Germinal center (tissue), 1 donor: ENCODE results near the gene PPP2R2B.

Experiments
- DNase-seq: peaks from one replicate; pipeline ENCODE4 v3.0.0; 2012; ENCODE audit warnings: mixed read lengths, low spot score

PPP2R2B gene

DNA sequence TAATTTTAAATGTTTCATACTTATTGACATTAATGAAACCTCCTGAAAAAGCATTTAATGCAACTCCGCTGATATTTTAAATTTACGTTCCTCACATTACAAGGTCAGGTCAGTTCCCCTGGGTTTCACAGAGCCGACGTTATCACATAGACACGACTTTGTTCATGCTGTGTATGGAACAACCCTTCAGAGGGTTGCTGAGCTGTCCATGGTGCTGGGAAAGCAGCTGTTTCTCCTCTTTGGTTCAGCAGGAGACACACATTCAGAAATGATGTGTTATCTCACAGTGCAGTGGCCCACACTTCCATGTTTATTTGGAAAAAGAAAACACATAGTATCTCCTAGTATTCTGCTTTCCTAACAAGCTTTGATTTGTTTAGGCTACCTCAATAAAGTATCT, 53.5 kb downstream of the PPP2R2B start:
- DNase-seq, result no peak

- DNase-seq, result no peak
These were observed 56.8 kb downstream of the PPP2R2B start for GRCh38 chr5:146821732-146822131.

GRCh38 chr5:146820987-146821386, 57.6 kb downstream of the PPP2R2B start:
- DNase-seq, result no peak

DNA sequence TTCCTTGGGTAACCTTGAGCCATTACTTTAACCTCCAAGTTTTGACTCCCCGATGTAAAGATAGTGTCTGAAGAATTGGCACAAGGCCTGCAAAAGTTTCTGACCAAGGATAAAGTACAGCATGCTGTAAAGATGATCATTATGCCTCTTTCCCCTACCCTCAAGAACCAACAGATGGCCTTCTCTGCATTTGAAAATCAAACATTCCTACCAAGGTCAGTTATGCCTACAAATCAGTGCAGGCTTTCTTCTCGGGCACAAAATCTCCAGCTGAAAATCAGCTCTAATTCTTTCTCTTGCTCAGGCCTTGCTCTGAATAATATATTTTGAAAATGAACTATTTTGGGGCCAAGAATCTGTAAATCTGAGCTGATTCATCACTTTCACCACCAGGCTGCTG, 59.7 kb downstream of the PPP2R2B start:
- no peak for DNase-seq

GRCh38 chr5:146817973-146818372, 60.6 kb downstream of the PPP2R2B start:
- DNase-seq, result no peak

DNA sequence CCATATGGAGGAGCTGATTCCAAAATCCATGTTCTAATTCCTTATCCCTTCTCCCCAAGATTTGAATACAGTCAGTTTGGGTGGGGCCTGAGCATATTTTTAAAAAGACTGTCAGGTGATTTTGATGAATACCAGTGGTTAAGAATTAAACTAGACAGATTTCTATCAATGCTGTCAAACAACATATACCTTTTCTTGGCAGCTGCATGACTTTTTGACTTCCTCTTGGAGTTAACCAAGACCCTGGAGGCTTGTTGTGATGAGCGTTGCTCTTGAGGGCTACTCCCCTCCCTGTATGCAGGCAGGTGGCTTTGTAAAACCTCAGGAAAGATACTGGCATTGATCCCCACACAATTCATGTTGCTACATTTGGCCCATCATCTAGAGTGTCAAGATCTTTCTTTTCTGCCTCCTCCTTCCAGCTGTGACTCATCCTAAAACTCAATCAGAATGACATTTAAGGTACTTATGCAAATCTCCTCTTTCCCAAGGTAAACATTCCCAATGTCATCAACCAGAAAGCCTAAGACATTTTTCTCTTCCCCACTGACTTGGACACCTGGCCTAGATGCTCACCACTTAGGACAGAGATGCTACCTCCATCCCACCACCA, 61.7 kb downstream of the PPP2R2B start:
- DNase-seq, result no peak

GRCh38 chr5:146815411-146815810, 63.1 kb downstream of the PPP2R2B start:
- DNase-seq, result no peak

- no peak for DNase-seq
These were observed 65.0 kb downstream of the PPP2R2B start for GRCh38 chr5:146813346-146814157.

DNA sequence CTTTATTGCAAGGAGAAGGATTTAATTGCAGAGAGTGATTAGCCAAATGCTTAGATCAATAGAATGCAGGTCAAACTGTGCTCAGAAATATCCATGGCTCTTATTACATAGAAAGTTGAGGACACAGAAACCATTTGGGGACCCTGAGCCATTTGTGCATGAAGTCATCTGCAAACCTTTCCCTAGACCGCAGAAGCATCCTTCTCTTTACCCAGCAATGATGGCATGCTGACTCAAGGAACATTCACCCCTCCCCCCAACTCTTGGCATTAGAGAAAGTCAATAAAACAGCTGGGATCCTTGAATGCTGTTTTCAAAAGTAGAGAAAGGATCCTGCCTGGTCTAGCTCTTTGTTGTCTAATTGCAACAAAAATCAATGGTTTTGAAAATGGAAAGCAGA, 73.5 kb downstream of the PPP2R2B start:
- no peak for DNase-seq

DNA sequence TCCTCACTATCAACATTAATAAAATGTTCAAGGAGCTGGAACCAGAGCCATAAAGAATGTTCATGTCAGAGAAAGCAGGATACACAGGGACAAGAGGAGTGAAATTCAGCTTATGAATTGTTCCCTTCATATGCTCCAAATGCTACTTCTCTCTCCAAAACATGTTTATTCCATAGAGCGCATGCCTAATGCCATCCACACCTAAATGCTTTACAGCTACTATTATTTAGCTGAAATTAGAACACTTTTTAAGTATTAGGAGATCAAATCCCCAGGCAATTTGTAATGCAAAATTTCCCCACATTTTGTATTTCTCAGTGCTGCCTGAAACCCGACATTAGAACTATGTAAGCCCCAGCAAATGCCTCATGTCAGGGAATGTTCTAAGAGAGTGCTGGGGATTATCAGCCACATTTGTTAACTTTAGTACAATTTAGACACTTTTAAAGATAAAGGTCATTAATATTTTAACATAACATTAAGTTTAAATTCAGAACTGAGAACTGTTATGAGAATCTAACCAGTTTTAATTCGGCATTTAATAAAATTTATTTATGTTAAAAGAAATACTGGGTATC, 75.5 kb downstream of the PPP2R2B start:
- no peak for DNase-seq

DNA sequence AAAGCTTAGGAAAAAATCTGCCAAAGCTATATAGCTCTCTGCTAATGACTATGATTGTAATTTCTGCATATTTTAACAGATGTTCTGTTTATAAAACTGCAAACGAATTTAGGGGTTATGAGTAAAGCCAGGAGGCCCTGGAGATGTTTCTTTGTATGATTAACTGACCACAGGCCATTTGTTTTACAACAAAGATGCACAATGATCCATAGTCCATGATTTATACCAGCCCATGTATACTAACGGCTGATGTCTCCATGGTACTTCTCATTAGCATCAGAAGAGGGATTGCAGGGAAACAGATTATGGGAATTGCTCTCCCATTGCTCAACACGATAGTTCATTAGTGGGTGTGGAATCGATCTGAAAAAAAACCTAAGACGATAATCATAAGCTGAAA, 78.9 kb downstream of the PPP2R2B start:
- DNase-seq, result no peak

DNA sequence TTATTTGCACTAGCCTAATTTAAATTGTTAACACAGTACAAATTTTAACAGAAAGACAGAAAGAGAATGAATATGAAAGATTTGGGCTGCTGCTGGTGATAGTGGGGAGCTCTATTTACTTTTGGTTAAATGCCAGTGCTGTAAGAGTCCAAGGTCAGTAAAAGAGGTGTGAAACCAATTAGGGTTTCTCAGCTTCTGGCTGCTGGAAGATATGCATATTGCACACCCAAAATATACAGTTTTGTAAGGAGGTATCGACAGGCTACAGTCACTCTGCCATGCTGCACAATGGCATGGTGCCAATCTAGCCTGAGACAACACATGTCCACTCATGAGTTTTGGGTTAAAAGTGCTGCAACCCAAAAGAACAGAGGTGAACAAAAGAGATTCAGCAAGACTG, 79.3 kb downstream of the PPP2R2B start:
- no peak for DNase-seq

GRCh38 chr5:146797658-146798057, 80.9 kb downstream of the PPP2R2B start:
- DNase-seq, result no peak

DNA sequence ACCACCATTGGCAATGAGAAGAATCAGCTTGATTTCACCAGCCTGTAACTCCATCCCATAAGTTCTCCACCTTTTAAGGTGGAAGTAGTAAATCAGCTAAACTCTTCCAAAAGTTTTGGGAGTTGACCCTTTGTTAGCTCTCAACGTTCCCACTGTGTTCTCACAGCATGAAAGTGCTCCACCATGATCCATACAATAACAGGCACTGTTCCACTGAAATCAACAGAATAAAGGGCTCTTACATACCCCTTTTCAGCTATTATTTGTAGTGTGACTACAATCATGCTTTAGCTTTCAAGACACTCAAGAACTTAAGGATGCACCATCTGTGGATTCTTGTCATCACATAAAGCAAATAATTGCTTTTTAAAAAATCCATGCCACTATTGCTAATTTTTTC, 81.6 kb downstream of the PPP2R2B start:
- no peak for DNase-seq

DNA sequence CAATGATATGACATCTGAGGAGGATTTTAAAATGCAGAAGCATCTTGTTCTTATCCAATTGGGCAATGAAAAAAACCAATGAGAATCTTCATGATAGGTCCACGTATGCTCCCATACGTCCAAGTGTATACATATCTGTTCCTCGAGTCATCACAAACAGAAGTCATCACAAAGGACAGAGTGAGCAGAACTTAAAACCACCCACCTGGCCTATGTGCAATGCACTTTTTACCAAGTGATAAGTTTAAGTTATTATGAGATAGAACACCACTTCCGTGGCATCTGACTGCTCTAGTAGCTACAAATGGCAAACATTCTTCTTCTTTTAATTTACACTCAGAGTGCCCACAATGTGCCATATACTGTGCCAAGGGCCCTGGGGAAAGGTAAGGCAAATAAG, 82.4 kb downstream of the PPP2R2B start:
- no peak for DNase-seq

GRCh38 chr5:146794326-146795029, 84.1 kb downstream of the PPP2R2B start:
- no peak for DNase-seq

- DNase-seq, result no peak
These were observed 84.8 kb downstream of the PPP2R2B start for GRCh38 chr5:146793709-146794108.

DNA sequence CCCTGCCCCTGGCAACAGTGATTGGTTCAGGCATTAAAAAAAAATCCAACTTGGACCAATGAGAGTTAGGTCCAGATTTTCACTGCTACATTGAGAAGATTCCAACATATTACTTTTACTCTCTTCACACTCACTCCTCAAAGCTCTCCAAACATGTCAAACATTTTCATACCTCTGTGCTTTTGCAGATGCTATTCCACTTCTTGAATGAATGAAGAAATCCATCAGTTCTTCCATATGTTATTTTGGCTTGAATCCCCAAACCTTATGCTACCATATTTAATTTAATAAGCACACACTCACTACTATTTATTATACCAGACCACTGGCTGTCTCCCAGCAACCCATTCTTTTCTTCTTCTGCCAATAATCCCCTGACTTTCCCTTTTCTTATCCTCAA, 87.1 kb downstream of the PPP2R2B start:
- DNase-seq, result no peak

DNA sequence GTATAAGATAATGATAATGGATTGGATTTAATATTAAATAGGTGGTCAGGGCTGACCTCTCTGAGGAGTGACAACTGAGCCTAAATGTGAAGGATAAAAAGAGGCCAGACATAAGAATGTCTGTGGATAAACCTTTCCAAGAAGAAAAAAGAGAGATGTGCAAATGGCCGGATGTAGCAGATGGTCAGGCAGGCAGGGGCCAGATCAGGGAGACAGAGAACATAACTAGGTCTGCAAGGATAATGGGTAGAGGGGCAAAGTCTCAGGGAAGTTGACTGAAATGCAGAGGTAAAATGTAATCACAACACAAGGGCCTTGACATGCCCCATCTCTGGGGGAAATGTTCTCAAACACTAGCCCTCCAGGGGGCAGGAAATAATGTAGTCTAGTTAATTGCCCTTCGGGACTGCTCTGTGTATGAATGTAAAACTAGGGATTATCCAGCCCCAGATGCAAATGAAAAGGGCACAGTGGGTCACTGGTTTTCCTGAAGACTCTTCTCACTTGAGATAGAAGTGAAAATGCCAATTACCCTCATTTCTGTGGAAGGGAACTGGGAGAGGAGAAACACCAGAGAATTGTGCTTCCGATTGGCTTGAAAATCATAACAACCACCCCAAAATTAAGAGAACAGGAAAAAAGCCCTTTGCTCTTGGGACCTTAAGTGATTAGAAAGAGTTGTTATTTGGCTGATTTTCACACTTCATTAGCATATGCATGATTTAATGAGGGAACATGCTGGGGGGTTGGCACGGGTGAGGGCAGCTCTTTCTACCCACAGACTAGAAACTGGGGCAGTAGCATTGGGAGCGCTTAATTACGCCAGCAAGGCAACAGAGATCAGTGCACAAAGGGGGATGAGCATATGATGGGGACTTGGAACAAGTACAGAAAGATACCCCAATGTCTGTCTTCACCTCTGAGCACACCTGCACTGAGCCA, 88.6 kb downstream of the PPP2R2B start:
- no peak for DNase-seq

DNA sequence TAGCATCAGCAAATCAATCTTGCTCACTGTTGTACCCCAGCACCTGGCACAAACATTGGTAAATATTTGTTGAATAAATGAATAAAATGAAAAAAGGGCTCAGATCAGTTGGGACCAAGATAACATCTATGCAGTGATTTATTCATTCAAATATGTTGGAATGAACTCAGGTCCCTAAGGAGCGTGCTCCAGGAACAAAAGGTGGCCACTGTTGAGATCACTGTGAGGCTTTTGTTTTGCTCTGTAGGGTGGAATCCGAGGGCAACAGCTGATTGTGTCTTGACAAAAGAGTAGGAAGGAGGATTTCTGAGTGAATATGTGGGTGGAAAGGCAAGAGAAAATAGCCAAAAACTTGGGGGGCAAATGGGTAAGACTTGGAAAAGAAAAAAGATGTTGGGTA, 89.7 kb downstream of the PPP2R2B start:
- no peak for DNase-seq

GRCh38 chr5:146785065-146785464, 93.5 kb downstream of the PPP2R2B start:
- DNase-seq, result no peak

GRCh38 chr5:146781157-146781556, 97.4 kb downstream of the PPP2R2B start:
- no peak for DNase-seq
